PC-9 (cell line): Measurements from ENCODE around the gene JAML. TPM values are rescaled to one million over a fixed set of nuclear protein-coding genes. Genes with fewer than 3 reads are reported as not detected.
A peak's percentile ranks its signal among the peaks of the same experiment; 100 is the strongest.

ENCODE experiments used
- BruUV-seq: library from RNA; stranded (reverse); fragments of 400-500 nt; replicated peaks from 2 replicates; lab custom pipeline; 2021; lab: Mats Ljungman, UMichigan
- CTCF ChIA-PET: fragments of 300-600 bp; sonication (Branson Sonifier 250); formaldehyde crosslinking; loops from one replicate; lab custom pipeline; 2022; ENCODE audit warnings: antibody characterized with exemption; lab: Charles Lee
- POLR2A ChIA-PET: fragments of 300-600 bp; sonication (Branson Sonifier 250); formaldehyde crosslinking; loops from one replicate; lab custom pipeline; 2022; ENCODE audit warnings: antibody characterized with exemption; ENCODE audit not compliant: unreplicated experiment; lab: Charles Lee
- DNase-seq, 2 experiments: peaks; one replicate each; pipeline versions ENCODE4 v3.0.0 to v3.0.0-alpha.2; 2015 to 2022; ENCODE audit warnings: mixed read lengths in 1 of 2
- H2AFZ ChIP-seq: fragments of 200-600 bp; sonication (generic); 2 replicates; pipeline ENCODE4 v1.8.1; 2017; ENCODE audit warnings: antibody characterized with exemption
- H3F3A ChIP-seq: fragments of 200-600 bp; sonication (generic); 2 replicates; pipeline ENCODE4 v1.8.1; 2017; ENCODE audit warnings: antibody characterized with exemption, mild to moderate bottlenecking, low read depth; ENCODE audit not compliant: insufficient read depth
- H3K27ac ChIP-seq: fragments of 200-600 bp; sonication (generic); 2 replicates; pipeline ENCODE4 v1.6.1; 2016; ENCODE audit warnings: mixed run types
- H3K27me3 ChIP-seq: fragments of 200-600 bp; sonication (generic); 2 replicates; pipeline ENCODE4 v1.6.1; 2016; ENCODE audit warnings: low read depth, mixed run types; ENCODE audit not compliant: insufficient read depth
- H3K36me3 ChIP-seq: fragments of 200-600 bp; sonication (generic); 2 replicates; pipeline ENCODE4 v1.6.1; 2016; ENCODE audit warnings: low read depth, mixed run types
- H3K4me1 ChIP-seq: fragments of 200-600 bp; sonication (generic); replicated peaks from 2 replicates; pipeline ENCODE4 v1.6.1; 2016; ENCODE audit warnings: mixed run types; ENCODE audit not compliant: insufficient read depth
- H3K4me2 ChIP-seq: fragments of 200-600 bp; sonication (generic); 2 replicates; pipeline ENCODE4 v1.6.1; 2017; ENCODE audit warnings: mixed run types
- H3K4me3 ChIP-seq: fragments of 200-600 bp; sonication (generic); 2 replicates; pipeline ENCODE4 v1.6.1; 2016; ENCODE audit warnings: mixed run types
- H3K79me2 ChIP-seq: fragments of 200-600 bp; sonication (generic); 2 replicates; pipeline ENCODE4 v1.6.1; 2017; ENCODE audit warnings: low read depth, mixed run types
- H3K9me2 ChIP-seq: fragments of 200-600 bp; sonication (generic); 2 replicates; pipeline ENCODE4 v1.8.1; 2017; ENCODE audit warnings: mild to moderate bottlenecking; ENCODE audit not compliant: insufficient read depth
- H3K9me3 ChIP-seq: fragments of 200-600 bp; sonication (generic); 2 replicates; pipeline ENCODE4 v1.8.1; 2016; ENCODE audit warnings: low read depth; ENCODE audit not compliant: insufficient read depth
- H4K20me1 ChIP-seq: fragments of 200-600 bp; sonication (generic); 2 replicates; pipeline ENCODE4 v1.8.1; 2017; ENCODE audit not compliant: insufficient read depth
- CTCF ChIP-seq: fragments of 200-600 bp; sonication (generic); conservative IDR thresholded peaks from 2 replicates; pipeline ENCODE4 v1.6.1; 2017; ENCODE audit warnings: mixed run types, antibody characterized with exemption, mild to moderate bottlenecking, moderate library complexity
- EZH2 ChIP-seq: fragments of 200-600 bp; sonication (generic); IDR thresholded peaks from 2 replicates; pipeline ENCODE4 v1.8.0; 2017; ENCODE audit warnings: antibody characterized with exemption, low read depth
- intact Hi-C: fragments of 100-400 bp; cut with micrococcal nuclease; formaldehyde crosslinking; loops from one replicate; pipeline ENCODE4 v1.10.0; 2022; ENCODE audit not compliant: unreplicated experiment
- total RNA-seq: library from RNA; stranded (reverse); gene quantifications from 2 replicates; pipeline ENCODE4 v1.2.3, GENCODE V29; 2021

JAML gene
- total RNA-seq, 1 experiment from 2014 or later: not detected

GRCh38 chr11:118233850-118234249, 9.0 kb upstream of the JAML start:
- no peaks in the 10 kb centered on the region for H3K9me2 ChIP-seq
- CTCF ChIA-PET: no interaction called here
- intact Hi-C loops: loop anchor here (1.0 kb wide), 1 partner anchor 7 kb away; no protein-coding TSS in a partner anchor
- H3K4me2 ChIP-seq: peak overlapping the region; percentile 42
- no peaks in the 10 kb centered on the region for H4K20me1 ChIP-seq
- no peaks in the 10 kb centered on the region for H3K9me3 ChIP-seq
- TF ChIP-seq EZH2: no peak
- no peak for TF ChIP-seq CTCF
- no peak overlapping the region for H2AFZ ChIP-seq
- peak overlapping the region; percentile 85 for H3K27ac ChIP-seq
- no peak overlapping the region for H3K4me3 ChIP-seq
- no peak for DNase-seq
- peaks cover 19% of the 10 kb centered on the region for H3K36me3 ChIP-seq
- BruUV-seq: no TSS peak
- H3F3A ChIP-seq: peaks cover 24% of the 10 kb centered on the region
- H3K79me2 ChIP-seq: no peaks in the 10 kb centered on the region
- no peaks in the 10 kb centered on the region for H3K27me3 ChIP-seq
- H3K4me1 ChIP-seq: peaks cover 38% of the 10 kb centered on the region
- POLR2A ChIA-PET: interaction anchor here (0.6 to 0.7 kb wide), 2 partner anchors 18 to 313 kb away, joined by 3 to 5 read pairs; no protein-coding TSS in a partner anchor

- H2AFZ ChIP-seq: no peak overlapping the region
- H3K27ac ChIP-seq: peak overlapping the region; percentile 85
- no TSS peak for BruUV-seq
- no peaks in the 10 kb centered on the region for H3K9me2 ChIP-seq
- DNase-seq: peak; percentile 37 to 99
- H3K4me1 ChIP-seq: peaks cover 33% of the 10 kb centered on the region
- peaks cover 24% of the 10 kb centered on the region for H3F3A ChIP-seq
- peak overlapping the region; percentile 42 for H3K4me2 ChIP-seq
- H3K9me3 ChIP-seq: no peaks in the 10 kb centered on the region
- CTCF ChIA-PET: no interaction called here
- TF ChIP-seq CTCF (no peak), EZH2 (no peak)
- H4K20me1 ChIP-seq: no peaks in the 10 kb centered on the region
- intact Hi-C loops: loop anchor here (1.0 kb wide), 1 partner anchor 8 kb away; no protein-coding TSS in a partner anchor
- POLR2A ChIA-PET: interaction anchor here (0.6 kb wide), 1 partner anchor 18 kb away, joined by 3 read pairs; no protein-coding TSS in a partner anchor
- peaks cover 19% of the 10 kb centered on the region for H3K36me3 ChIP-seq
- no peak overlapping the region for H3K4me3 ChIP-seq
- no peaks in the 10 kb centered on the region for H3K27me3 ChIP-seq
- H3K79me2 ChIP-seq: no peaks in the 10 kb centered on the region
Measured at GRCh38 chr11:118233377-118233776, 8.6 kb upstream of the JAML start.

DNA sequence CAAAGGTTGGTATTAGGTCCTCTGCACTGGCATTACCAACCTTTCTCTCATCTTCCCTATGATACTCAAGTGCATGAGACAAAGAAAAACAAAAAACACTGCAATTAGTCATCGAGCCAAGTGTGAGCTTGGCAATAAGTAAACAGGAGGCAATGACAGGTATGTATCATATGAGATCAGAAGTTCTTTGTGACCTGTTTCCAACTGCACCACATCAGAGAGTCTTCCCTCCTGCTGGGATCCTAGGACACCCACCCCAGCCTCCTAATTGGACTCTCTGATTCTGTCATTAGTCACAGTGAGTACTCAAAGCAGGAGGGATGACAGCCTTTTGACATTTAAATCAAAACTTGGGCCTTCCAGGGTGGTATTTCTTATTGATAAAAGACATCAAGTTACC, 7.8 kb upstream of the JAML start:
- BruUV-seq: no TSS peak
- peak in 1 of 2 experiments; percentile 73 for DNase-seq
- POLR2A ChIA-PET: no interaction called here

More for the DNA sequence above, 7.8 kb upstream of the JAML start:
- peaks cover 30% of the 10 kb centered on the region for H3K4me1 ChIP-seq
- no peak overlapping the region for H3K4me3 ChIP-seq
- no peaks in the 10 kb centered on the region for H3K27me3 ChIP-seq
- CTCF ChIA-PET: no interaction called here
- H3K27ac ChIP-seq: peak overlapping the region; percentile 85
- peaks cover 24% of the 10 kb centered on the region for H3F3A ChIP-seq
- intact Hi-C loops: loop anchor here (1.0 kb wide), 1 partner anchor 9 kb away; no protein-coding TSS in a partner anchor
- H3K9me3 ChIP-seq: no peaks in the 10 kb centered on the region
- no peak for TF ChIP-seq CTCF
- TF ChIP-seq EZH2: no peak
- H3K9me2 ChIP-seq: no peaks in the 10 kb centered on the region
- peaks cover 19% of the 10 kb centered on the region for H3K36me3 ChIP-seq
- no peaks in the 10 kb centered on the region for H4K20me1 ChIP-seq
- H3K4me2 ChIP-seq: peak overlapping the region; percentile 38
- no peaks in the 10 kb centered on the region for H3K79me2 ChIP-seq
- H2AFZ ChIP-seq: no peak overlapping the region
